Measurements from ENCODE around the gene PCLO. TPM values are rescaled to one million over a fixed set of nuclear protein-coding genes. Genes with fewer than 3 reads are reported as not detected.
"Not testable (repeated sequence)": the region's sequence is repeated elsewhere in the genome, so short reads cannot be mapped to it uniquely, and the experiment has no call there.

The PCLO gene
- total RNA-seq, 4 donors from 2014 or later = 1.4 to 5.8 (median 4.2) TPM

GRCh38 chr7:82925331-82925730, 237.4 kb downstream of the PCLO start:
- no peak for TF ChIP-seq CTCF (IDR thresholded peaks at IDR 0.05)
- TF ChIP-seq POLR2A (IDR thresholded peaks at IDR 0.05) = no peak
- intact Hi-C loops (cut with DNase I; ENCODE audit: low total_unique reads) = no loop called here
- no peak overlapping the region for H3K4me3 ChIP-seq (ENCODE audit: low read depth, poor library complexity, severe bottlenecking)
- DNase-seq (ENCODE audit: low spot score in 2 of 2) = no peak

- TF ChIP-seq POLR2A (IDR thresholded peaks at IDR 0.05) (no peak), CTCF (IDR thresholded peaks at IDR 0.05) (no peak)
- no peak for DNase-seq (ENCODE audit: low spot score in 2 of 2)
- intact Hi-C loops (cut with DNase I; ENCODE audit: low total_unique reads) = no loop called here
- WGBS, 2 donors = 86 to 87% methylated on average over 1 of the region's 1 CpG
- no peak overlapping the region for H3K4me3 ChIP-seq (ENCODE audit: low read depth, poor library complexity, severe bottlenecking)
Measured at GRCh38 chr7:82906502-82906901, 256.2 kb downstream of the PCLO start.

- intact Hi-C loops (cut with DNase I; ENCODE audit: low total_unique reads) = no loop called here
- H3K4me3 ChIP-seq (ENCODE audit: low read depth, poor library complexity, severe bottlenecking) = no peak overlapping the region
- WGBS, 2 donors = 80 to 83% methylated on average over 3 of the region's 3 CpGs
- TF ChIP-seq CTCF (IDR thresholded peaks at IDR 0.05) = no peak
- TF ChIP-seq POLR2A (IDR thresholded peaks at IDR 0.05) = no peak
- DNase-seq (ENCODE audit: low spot score in 2 of 2) = no peak
Measured at GRCh38 chr7:82904871-82905270, 257.8 kb downstream of the PCLO start.

GRCh38 chr7:82901098-82901497, 261.6 kb downstream of the PCLO start:
- WGBS, 2 donors = 53 to 58% methylated on average over 2 of the region's 2 CpGs
- DNase-seq (ENCODE audit: low spot score in 2 of 2); intact Hi-C loops (cut with DNase I; ENCODE audit: low total_unique reads); H3K4me3 ChIP-seq (ENCODE audit: low read depth, poor library complexity, severe bottlenecking): not testable (repeated sequence)

GRCh38 chr7:82897500-82897899, 265.2 kb downstream of the PCLO start:
- TF ChIP-seq CTCF (IDR thresholded peaks at IDR 0.05) = no peak
- no peak for TF ChIP-seq POLR2A (IDR thresholded peaks at IDR 0.05)
- intact Hi-C loops (cut with DNase I; ENCODE audit: low total_unique reads) = no loop called here
- WGBS, 2 donors = 75 to 83% methylated on average over 3 of the region's 3 CpGs
- H3K4me3 ChIP-seq (ENCODE audit: low read depth, poor library complexity, severe bottlenecking) = no peak overlapping the region
- DNase-seq (ENCODE audit: low spot score in 2 of 2) = no peak

GRCh38 chr7:82894341-82894740, 268.3 kb downstream of the PCLO start:
- intact Hi-C loops (cut with DNase I; ENCODE audit: low total_unique reads); DNase-seq (ENCODE audit: low spot score in 2 of 2); H3K4me3 ChIP-seq (ENCODE audit: low read depth, poor library complexity, severe bottlenecking): not testable (repeated sequence)
- WGBS, 2 donors = 68 to 71% methylated on average over 7 of the region's 7 CpGs

- no peak overlapping the region for H3K4me3 ChIP-seq (ENCODE audit: low read depth, poor library complexity, severe bottlenecking)
- 37 to 81% methylated on average over 1 of the region's 1 CpG for WGBS, 2 donors
- TF ChIP-seq CTCF (IDR thresholded peaks at IDR 0.05) (no peak), POLR2A (IDR thresholded peaks at IDR 0.05) (no peak)
- intact Hi-C loops (cut with DNase I; ENCODE audit: low total_unique reads) = no loop called here
- no peak for DNase-seq (ENCODE audit: low spot score in 2 of 2)
Measured at GRCh38 chr7:82886324-82886723, 276.4 kb downstream of the PCLO start.
